ENCODE results near the gene ADCY5.

The ADCY5 gene

GRCh38 chr3:123401836-123402530, 46.9 kb downstream of the ADCY5 start:
- Histone ChIP-seq H3K14ac (ENCODE audit: low read length) (no peak overlapping the region), H3K4me2 (ENCODE audit: insufficient read depth, low read length, poor library complexity, severe bottlenecking) (no peak overlapping the region), H3K79me1 (ENCODE audit: low read depth, low read length) (no peaks in the 10 kb centered on the region), H3K9me3 (replicated peaks in 1 of 2; ENCODE audit: control insufficient read depth in 2 of 2, insufficient read depth in 1 of 2, low read depth in 1 of 2, low read length in 2 of 2) (no peaks in the 10 kb centered on the region), H3K9ac (ENCODE audit: low read depth, low read length, poor library complexity) (no peak overlapping the region), H2AK5ac (ENCODE audit: low read depth, low read length) (no peak overlapping the region), H2BK120ac (ENCODE audit: low read depth, low read length) (no peak overlapping the region), H2BK15ac (ENCODE audit: low read length) (no peak overlapping the region), H4K91ac (ENCODE audit: low read depth, low read length, poor library complexity) (no peak overlapping the region), H3K18ac (ENCODE audit: low read length) (no peak overlapping the region), H3K4me3 (ENCODE audit: low read length in 2 of 2) (no peak overlapping the region), H2BK5ac (ENCODE audit: low read length) (no peak overlapping the region), H4K8ac (ENCODE audit: low read depth, low read length) (no peak overlapping the region), H3K27me3 (ENCODE audit: control insufficient read depth in 3 of 3, insufficient read depth in 3 of 3, low read depth in 1 of 3, low read length in 3 of 3) (peaks cover 0 to 45% (median 0%) of the 10 kb centered on the region in 3 experiments), H3K4me1 (ENCODE audit: control insufficient read depth in 2 of 2, insufficient read depth in 1 of 2, low read depth in 1 of 2, low read length in 2 of 2) (no peaks in the 10 kb centered on the region), H3K36me3 (replicated peaks in 1 of 2; ENCODE audit: control insufficient read depth in 2 of 2, insufficient read depth in 2 of 2, low read length in 2 of 2) (no peaks in the 10 kb centered on the region), H3K23ac (ENCODE audit: low read depth, low read length, poor library complexity) (no peak overlapping the region), H3K27ac (replicated peaks; ENCODE audit: low read length) (no peak overlapping the region), H2AFZ (ENCODE audit: low read length) (no peak overlapping the region), H3K4ac (ENCODE audit: low read length) (no peak overlapping the region), H2BK12ac (ENCODE audit: low read length) (no peak overlapping the region)
- WGBS, 2 donors (ENCODE audit: extremely low coverage in 2 of 2, insufficient read length in 2 of 2, insufficient replicate concordance in 1 of 2), result no CpG with 5 or more reads among the region's 11 CpGs
- no peak for DNase-seq (ENCODE audit: low spot score)

GRCh38 chr3:123400169-123400568, 48.7 kb downstream of the ADCY5 start:
- no peak overlapping the region for H2BK15ac ChIP-seq (ENCODE audit: low read length)
- H3K23ac ChIP-seq (ENCODE audit: low read depth, low read length, poor library complexity), result no peak overlapping the region
- H2BK5ac ChIP-seq (ENCODE audit: low read length), result no peak overlapping the region
- WGBS, 2 donors (ENCODE audit: extremely low coverage in 2 of 2, insufficient read length in 2 of 2, insufficient replicate concordance in 1 of 2), result no CpG with 5 or more reads among the region's 3 CpGs
- no peak overlapping the region for H2AFZ ChIP-seq (ENCODE audit: low read length)
- no peaks in the 10 kb centered on the region for H3K36me3 ChIP-seq (replicated peaks in 1 of 2; ENCODE audit: control insufficient read depth in 2 of 2, insufficient read depth in 2 of 2, low read length in 2 of 2)
- H3K27me3 ChIP-seq (ENCODE audit: control insufficient read depth in 3 of 3, insufficient read depth in 3 of 3, low read depth in 1 of 3, low read length in 3 of 3), result peaks cover 0 to 46% (median 0%) of the 10 kb centered on the region in 3 experiments
- H4K91ac ChIP-seq (ENCODE audit: low read depth, low read length, poor library complexity), result no peak overlapping the region
- no peak overlapping the region for H3K14ac ChIP-seq (ENCODE audit: low read length)
- H3K9me3 ChIP-seq (replicated peaks in 1 of 2; ENCODE audit: control insufficient read depth in 2 of 2, insufficient read depth in 1 of 2, low read depth in 1 of 2, low read length in 2 of 2), result no peaks in the 10 kb centered on the region
- H3K27ac ChIP-seq (replicated peaks; ENCODE audit: low read length), result no peak overlapping the region
- no peak overlapping the region for H4K8ac ChIP-seq (ENCODE audit: low read depth, low read length)
- no peak overlapping the region for H3K4me3 ChIP-seq (ENCODE audit: low read length in 2 of 2)
- no peak overlapping the region for H3K18ac ChIP-seq (ENCODE audit: low read length)
- H3K4me1 ChIP-seq (ENCODE audit: control insufficient read depth in 2 of 2, insufficient read depth in 1 of 2, low read depth in 1 of 2, low read length in 2 of 2), result no peaks in the 10 kb centered on the region
- no peaks in the 10 kb centered on the region for H3K79me1 ChIP-seq (ENCODE audit: low read depth, low read length)
- H2BK120ac ChIP-seq (ENCODE audit: low read depth, low read length), result no peak overlapping the region
- H2BK12ac ChIP-seq (ENCODE audit: low read length), result no peak overlapping the region
- no peak overlapping the region for H3K9ac ChIP-seq (ENCODE audit: low read depth, low read length, poor library complexity)
- H2AK5ac ChIP-seq (ENCODE audit: low read depth, low read length), result no peak overlapping the region
- DNase-seq (ENCODE audit: low spot score), result no peak
- no peak overlapping the region for H3K4ac ChIP-seq (ENCODE audit: low read length)
- no peak overlapping the region for H3K4me2 ChIP-seq (ENCODE audit: insufficient read depth, low read length, poor library complexity, severe bottlenecking)

- no peaks in the 10 kb centered on the region for H3K4me1 ChIP-seq (ENCODE audit: control insufficient read depth in 2 of 2, insufficient read depth in 1 of 2, low read depth in 1 of 2, low read length in 2 of 2)
- H3K4me3 ChIP-seq (ENCODE audit: low read length in 2 of 2), result no peak overlapping the region
- H3K14ac ChIP-seq (ENCODE audit: low read length), result no peak overlapping the region
- WGBS, 2 donors (ENCODE audit: extremely low coverage in 2 of 2, insufficient read length in 2 of 2, insufficient replicate concordance in 1 of 2), result no CpG with 5 or more reads among the region's 6 CpGs
- no peak for DNase-seq (ENCODE audit: low spot score)
- no peaks in the 10 kb centered on the region for H3K36me3 ChIP-seq (replicated peaks in 1 of 2; ENCODE audit: control insufficient read depth in 2 of 2, insufficient read depth in 2 of 2, low read length in 2 of 2)
- H2BK15ac ChIP-seq (ENCODE audit: low read length), result no peak overlapping the region
- no peak overlapping the region for H3K9ac ChIP-seq (ENCODE audit: low read depth, low read length, poor library complexity)
- no peak overlapping the region for H3K18ac ChIP-seq (ENCODE audit: low read length)
- no peak overlapping the region for H4K8ac ChIP-seq (ENCODE audit: low read depth, low read length)
- H2BK120ac ChIP-seq (ENCODE audit: low read depth, low read length), result no peak overlapping the region
- H4K91ac ChIP-seq (ENCODE audit: low read depth, low read length, poor library complexity), result no peak overlapping the region
- no peaks in the 10 kb centered on the region for H3K79me1 ChIP-seq (ENCODE audit: low read depth, low read length)
- peaks cover 0 to 42% (median 0%) of the 10 kb centered on the region in 3 experiments for H3K27me3 ChIP-seq (ENCODE audit: control insufficient read depth in 3 of 3, insufficient read depth in 3 of 3, low read depth in 1 of 3, low read length in 3 of 3)
- H3K23ac ChIP-seq (ENCODE audit: low read depth, low read length, poor library complexity), result no peak overlapping the region
- no peak overlapping the region for H3K4me2 ChIP-seq (ENCODE audit: insufficient read depth, low read length, poor library complexity, severe bottlenecking)
- H3K4ac ChIP-seq (ENCODE audit: low read length), result no peak overlapping the region
- H2AK5ac ChIP-seq (ENCODE audit: low read depth, low read length), result no peak overlapping the region
- no peak overlapping the region for H2AFZ ChIP-seq (ENCODE audit: low read length)
- no peaks in the 10 kb centered on the region for H3K9me3 ChIP-seq (replicated peaks in 1 of 2; ENCODE audit: control insufficient read depth in 2 of 2, insufficient read depth in 1 of 2, low read depth in 1 of 2, low read length in 2 of 2)
- H2BK5ac ChIP-seq (ENCODE audit: low read length), result no peak overlapping the region
- H3K27ac ChIP-seq (replicated peaks; ENCODE audit: low read length), result no peak overlapping the region
- no peak overlapping the region for H2BK12ac ChIP-seq (ENCODE audit: low read length)
Observed at GRCh38 chr3:123399653-123400052, 49.2 kb downstream of the ADCY5 start.

- Histone ChIP-seq H3K79me1 (ENCODE audit: low read depth, low read length) (no peaks in the 10 kb centered on the region), H3K14ac (ENCODE audit: low read length) (no peak overlapping the region), H3K27ac (replicated peaks; ENCODE audit: low read length) (no peak overlapping the region), H2BK15ac (ENCODE audit: low read length) (no peak overlapping the region), H4K91ac (ENCODE audit: low read depth, low read length, poor library complexity) (no peak overlapping the region), H3K18ac (ENCODE audit: low read length) (peak overlapping the region; percentile 13), H3K4me2 (ENCODE audit: insufficient read depth, low read length, poor library complexity, severe bottlenecking) (no peak overlapping the region), H3K23ac (ENCODE audit: low read depth, low read length, poor library complexity) (no peak overlapping the region), H4K8ac (ENCODE audit: low read depth, low read length) (no peak overlapping the region), H2AFZ (ENCODE audit: low read length) (no peak overlapping the region), H2BK5ac (ENCODE audit: low read length) (no peak overlapping the region), H2BK12ac (ENCODE audit: low read length) (no peak overlapping the region), H3K27me3 (ENCODE audit: control insufficient read depth in 3 of 3, insufficient read depth in 3 of 3, low read depth in 1 of 3, low read length in 3 of 3) (peaks cover 0 to 28% (median 0%) of the 10 kb centered on the region in 3 experiments), H3K36me3 (replicated peaks in 1 of 2; ENCODE audit: control insufficient read depth in 2 of 2, insufficient read depth in 2 of 2, low read length in 2 of 2) (no peaks in the 10 kb centered on the region), H3K9me3 (replicated peaks in 1 of 2; ENCODE audit: control insufficient read depth in 2 of 2, insufficient read depth in 1 of 2, low read depth in 1 of 2, low read length in 2 of 2) (no peaks in the 10 kb centered on the region), H3K4ac (ENCODE audit: low read length) (no peak overlapping the region), H3K4me3 (ENCODE audit: low read length in 2 of 2) (no peak overlapping the region), H2AK5ac (ENCODE audit: low read depth, low read length) (no peak overlapping the region), H3K4me1 (ENCODE audit: control insufficient read depth in 2 of 2, insufficient read depth in 1 of 2, low read depth in 1 of 2, low read length in 2 of 2) (peaks cover 0 to 2% of the 10 kb centered on the region in 2 donors), H3K9ac (ENCODE audit: low read depth, low read length, poor library complexity) (no peak overlapping the region), H2BK120ac (ENCODE audit: low read depth, low read length) (no peak overlapping the region)
- DNase-seq (ENCODE audit: low spot score), result no peak
- no CpG with 5 or more reads among the region's 13 CpGs for WGBS, 2 donors (ENCODE audit: extremely low coverage in 2 of 2, insufficient read length in 2 of 2, insufficient replicate concordance in 1 of 2)
Observed at GRCh38 chr3:123397921-123398785, 50.7 kb downstream of the ADCY5 start.

All from neuronal stem cell (in vitro differentiated cells).